ENCODE results near the gene CCDC188. TPM values are rescaled to one million over a fixed set of nuclear protein-coding genes. Genes with fewer than 3 reads are reported as not detected.

CCDC188 gene
- polyA plus RNA-seq, 1 experiment: 6.5 TPM

DNA sequence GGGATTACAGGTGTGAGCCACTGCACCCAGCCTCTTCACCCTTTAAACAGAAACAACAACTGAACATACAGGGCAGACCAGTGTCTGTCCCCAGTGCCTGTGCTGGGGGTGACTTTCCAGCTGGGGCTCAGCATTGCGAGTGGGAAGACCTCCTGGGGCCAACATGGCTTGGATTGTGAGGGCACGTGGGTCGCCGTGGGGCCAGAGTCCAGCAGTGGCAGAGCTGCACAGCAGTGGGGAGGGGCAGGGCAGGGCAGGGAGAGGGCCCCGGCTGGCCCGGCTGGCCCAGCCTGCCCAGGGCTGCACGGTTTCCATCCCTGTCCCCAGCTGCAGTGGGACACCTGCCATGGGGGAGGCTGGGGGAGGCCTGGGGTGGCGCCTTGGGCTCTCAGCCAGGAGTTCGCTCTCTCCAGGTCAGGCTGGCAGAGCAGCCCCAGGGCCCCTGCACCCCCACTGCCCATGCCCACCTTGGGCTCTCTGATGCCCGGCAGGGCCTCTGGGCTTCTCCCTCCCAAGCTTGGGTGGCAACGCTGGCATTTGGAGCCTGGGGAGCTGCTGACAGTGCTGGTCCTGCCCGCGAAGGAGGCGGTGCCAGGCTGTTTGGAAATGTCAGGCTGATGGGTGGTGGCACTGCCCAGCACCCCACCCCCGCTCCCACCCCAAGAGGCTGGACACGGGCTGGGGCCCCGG, 30.5 kb upstream of the CCDC188 start:
- H3K36me3 ChIP-seq (ENCODE audit: control insufficient read depth, insufficient read depth, low read length): no peaks in the 10 kb centered on the region
- no peak overlapping the region for H3K4me3 ChIP-seq (ENCODE audit: low read depth, low read length)
- ChIA-PET POLR2A (no interaction called here), CTCF (interaction anchor here (0.7 kb wide), 1 partner anchor 24 kb away, joined by 3 read pairs; no protein-coding TSS in a partner anchor)
- DNase-seq (ENCODE audit: low read depth): no peak
- TF ChIP-seq, protein P1, sequence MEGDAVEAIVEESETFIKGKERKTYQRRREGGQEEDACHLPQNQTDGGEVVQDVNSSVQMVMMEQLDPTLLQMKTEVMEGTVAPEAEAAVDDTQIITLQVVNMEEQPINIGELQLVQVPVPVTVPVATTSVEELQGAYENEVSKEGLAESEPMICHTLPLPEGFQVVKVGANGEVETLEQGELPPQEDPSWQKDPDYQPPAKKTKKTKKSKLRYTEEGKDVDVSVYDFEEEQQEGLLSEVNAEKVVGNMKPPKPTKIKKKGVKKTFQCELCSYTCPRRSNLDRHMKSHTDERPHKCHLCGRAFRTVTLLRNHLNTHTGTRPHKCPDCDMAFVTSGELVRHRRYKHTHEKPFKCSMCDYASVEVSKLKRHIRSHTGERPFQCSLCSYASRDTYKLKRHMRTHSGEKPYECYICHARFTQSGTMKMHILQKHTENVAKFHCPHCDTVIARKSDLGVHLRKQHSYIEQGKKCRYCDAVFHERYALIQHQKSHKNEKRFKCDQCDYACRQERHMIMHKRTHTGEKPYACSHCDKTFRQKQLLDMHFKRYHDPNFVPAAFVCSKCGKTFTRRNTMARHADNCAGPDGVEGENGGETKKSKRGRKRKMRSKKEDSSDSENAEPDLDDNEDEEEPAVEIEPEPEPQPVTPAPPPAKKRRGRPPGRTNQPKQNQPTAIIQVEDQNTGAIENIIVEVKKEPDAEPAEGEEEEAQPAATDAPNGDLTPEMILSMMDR (IDR thresholded peaks at IDR 0.05; ENCODE audit: insufficient read depth, low read depth, low read length): no peak
- H3K27me3 ChIP-seq (ENCODE audit: control insufficient read depth, insufficient read depth, low read length): peaks cover 3% of the 10 kb centered on the region

DNA sequence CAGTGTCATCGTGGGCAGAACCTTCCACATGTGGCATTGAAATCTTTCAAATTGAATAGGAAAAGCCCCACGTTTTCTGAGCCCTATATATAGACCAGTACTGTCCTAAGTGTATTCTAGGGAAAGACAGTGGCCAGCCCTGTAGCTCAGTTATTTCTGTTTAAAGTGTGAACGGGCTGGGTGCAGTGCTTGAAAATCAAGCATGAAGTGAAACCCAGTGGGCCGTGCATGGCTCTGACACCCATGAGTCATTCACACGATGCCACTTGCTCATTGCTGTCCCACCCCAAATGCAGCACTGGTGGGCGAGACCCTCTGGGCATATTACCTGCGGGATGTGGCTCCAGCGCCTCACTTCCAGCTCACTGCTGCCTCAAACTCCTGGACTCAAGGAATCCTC, 29.8 kb upstream of the CCDC188 start:
- Histone ChIP-seq H3K36me3 (ENCODE audit: control insufficient read depth, insufficient read depth, low read length) (no peaks in the 10 kb centered on the region), H3K4me3 (ENCODE audit: low read depth, low read length) (no peak overlapping the region), H3K27me3 (ENCODE audit: control insufficient read depth, insufficient read depth, low read length) (peaks cover 3% of the 10 kb centered on the region)
- no peak for DNase-seq (ENCODE audit: low read depth)
- TF ChIP-seq, protein P1 (IDR thresholded peaks at IDR 0.05; ENCODE audit: insufficient read depth, low read depth, low read length): no peak
- ChIA-PET POLR2A (no interaction called here), CTCF (no interaction called here)

DNA sequence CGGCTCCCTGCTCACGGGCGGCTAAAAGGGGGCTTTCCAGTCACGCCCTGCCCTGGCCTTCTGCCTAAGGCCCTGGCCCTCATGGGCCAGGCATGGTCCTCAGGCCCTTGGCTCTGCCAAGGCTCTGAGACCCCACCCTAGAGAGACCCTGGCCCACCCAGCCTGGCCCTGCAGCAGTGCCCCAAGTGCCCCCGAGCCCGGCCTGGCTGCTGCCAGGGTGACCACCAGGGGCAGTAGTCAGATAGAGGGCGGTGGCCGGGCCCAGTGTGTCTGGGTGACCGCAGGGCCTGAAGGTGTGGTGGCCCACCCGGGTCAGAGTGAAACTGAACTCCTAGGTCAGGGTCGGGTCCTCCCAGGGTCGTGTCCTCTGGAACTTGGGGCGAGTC, 29.4 kb upstream of the CCDC188 start:
- TF ChIP-seq, protein P1 (IDR thresholded peaks at IDR 0.05; ENCODE audit: insufficient read depth, low read depth, low read length): peak; percentile 39
- CTCF ChIA-PET: no interaction called here
- DNase-seq (ENCODE audit: low read depth): no peak

DNA sequence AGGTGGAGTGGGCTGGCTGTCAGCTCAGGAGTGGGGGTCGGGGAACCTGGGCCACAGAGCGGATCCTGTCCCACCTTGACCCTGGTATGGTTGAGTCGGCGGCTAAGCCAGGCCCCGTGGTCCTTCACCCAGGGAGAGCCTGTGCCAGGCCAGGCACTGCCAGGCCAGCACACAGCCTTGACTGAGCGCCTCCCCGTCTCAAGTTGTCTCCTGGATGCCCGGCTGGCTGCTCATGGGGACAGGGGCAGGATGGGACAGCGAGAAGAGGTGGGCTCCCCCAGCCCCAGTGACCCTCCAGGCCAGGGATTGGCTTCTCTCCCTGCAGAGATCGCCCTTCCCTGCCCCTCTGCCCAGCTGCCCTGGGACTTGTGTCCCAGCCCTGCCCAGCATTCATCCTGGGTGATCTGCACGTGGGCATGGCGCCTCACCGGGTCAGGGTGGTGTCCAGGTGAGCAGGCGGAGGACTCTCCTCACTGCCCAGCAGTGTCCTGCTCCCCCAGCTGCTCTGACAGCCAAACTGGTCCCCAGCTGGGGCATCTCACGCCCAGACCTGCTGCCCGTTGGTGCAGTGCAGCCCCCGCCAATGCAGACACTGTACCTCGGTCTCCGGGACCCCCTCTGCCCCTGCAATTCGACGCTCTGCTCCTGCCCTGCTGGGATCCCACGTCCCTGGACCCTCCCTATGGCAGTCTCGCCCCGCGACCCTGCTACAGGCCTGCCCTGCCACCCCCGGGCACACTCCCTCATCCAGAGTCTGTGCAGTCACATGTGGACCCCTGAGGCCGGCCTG, 28.8 kb upstream of the CCDC188 start:
- DNase-seq (ENCODE audit: low read depth): no peak
- Histone ChIP-seq H3K4me3 (ENCODE audit: low read depth, low read length) (no peak overlapping the region), H3K36me3 (ENCODE audit: control insufficient read depth, insufficient read depth, low read length) (no peaks in the 10 kb centered on the region), H3K27me3 (ENCODE audit: control insufficient read depth, insufficient read depth, low read length) (peaks cover 3% of the 10 kb centered on the region)
- POLR2A ChIA-PET: no interaction called here
- TF ChIP-seq, protein P1 (IDR thresholded peaks at IDR 0.05; ENCODE audit: insufficient read depth, low read depth, low read length): no peak
- CTCF ChIA-PET: no interaction called here

More for the DNA sequence above, 29.4 kb upstream of the CCDC188 start:
- no peaks in the 10 kb centered on the region for H3K36me3 ChIP-seq (ENCODE audit: control insufficient read depth, insufficient read depth, low read length)
- H3K4me3 ChIP-seq (ENCODE audit: low read depth, low read length): no peak overlapping the region
- peaks cover 3% of the 10 kb centered on the region for H3K27me3 ChIP-seq (ENCODE audit: control insufficient read depth, insufficient read depth, low read length)
- POLR2A ChIA-PET: no interaction called here

DNA sequence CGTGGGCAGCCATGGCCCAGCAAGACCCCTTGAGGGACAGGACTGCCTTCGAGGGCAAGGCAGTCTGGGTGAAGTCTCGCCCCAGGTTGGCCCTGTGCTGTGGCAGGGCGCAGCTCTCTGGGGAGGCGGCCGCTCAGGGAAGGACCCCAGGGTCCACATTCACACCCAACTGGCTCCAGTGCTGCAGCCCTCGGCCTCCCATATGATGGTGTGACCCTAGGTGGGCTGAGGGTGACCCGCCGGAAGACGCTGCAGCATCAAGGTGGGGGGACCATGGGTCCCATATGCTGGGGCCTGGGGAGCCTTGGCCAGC, 28.0 kb upstream of the CCDC188 start:
- DNase-seq (ENCODE audit: low read depth): no peak
- no peaks in the 10 kb centered on the region for H3K36me3 ChIP-seq (ENCODE audit: control insufficient read depth, insufficient read depth, low read length)
- CTCF ChIA-PET: interaction anchor here (1.0 kb wide), 1 partner anchor 21 kb away, joined by 3 read pairs; no protein-coding TSS in a partner anchor
- TF ChIP-seq, protein P1 (IDR thresholded peaks at IDR 0.05; ENCODE audit: insufficient read depth, low read depth, low read length): no peak
- peaks cover 3% of the 10 kb centered on the region for H3K27me3 ChIP-seq (ENCODE audit: control insufficient read depth, insufficient read depth, low read length)
- no peak overlapping the region for H3K4me3 ChIP-seq (ENCODE audit: low read depth, low read length)
- POLR2A ChIA-PET: no interaction called here

Data from BJ (cell line).